MCF 10A (cell line): ENCODE results near the gene KIF19. TPM values are rescaled to one million over a fixed set of nuclear protein-coding genes. Genes with fewer than 3 reads are reported as not detected.

Experiments
- BruUV-seq: library from RNA; stranded (reverse); fragments of 400-500 nt; replicated peaks from 2 replicates; lab custom pipeline; 2021; lab: Mats Ljungman, UMichigan
- CTCF ChIA-PET: fragments of 300-600 bp; sonication (Branson Sonifier 250); formaldehyde crosslinking; extraction: SDS; loops from one replicate; lab custom pipeline; 2021; ENCODE audit warnings: antibody characterized with exemption, inconsistent platforms; lab: Yijun Ruan, JAX
- POLR2A ChIA-PET: fragments of 300-600, 350-650 bp; sonication (Branson Sonifier 250); formaldehyde crosslinking; extraction: SDS; loops from one replicate; lab custom pipeline; 2020; ENCODE audit warnings: antibody characterized with exemption, inconsistent platforms; lab: Yijun Ruan, JAX
- DNase-seq: peaks from one replicate; pipeline ENCODE4 v3.0.0-alpha.2; 2018; ENCODE audit not compliant: unreplicated experiment
- H3K27ac Mint-ChIP-seq: one replicate; pipeline ENCODE4 v1.8.0; 2022; ENCODE audit warnings: mild to moderate bottlenecking, low read depth, mixed read lengths; ENCODE audit not compliant: unreplicated experiment
- H3K27me3 Mint-ChIP-seq: one replicate; pipeline ENCODE4 v1.8.0; 2022; ENCODE audit warnings: mixed read lengths; ENCODE audit not compliant: insufficient read depth, unreplicated experiment
- H3K36me3 Mint-ChIP-seq: one replicate; pipeline ENCODE4 v1.8.0; 2022; ENCODE audit warnings: mild to moderate bottlenecking, moderate library complexity, mixed read lengths; ENCODE audit not compliant: insufficient read depth, unreplicated experiment
- H3K4me1 Mint-ChIP-seq: one replicate; pipeline ENCODE4 v1.8.0; 2022; ENCODE audit warnings: mixed read lengths; ENCODE audit not compliant: insufficient read depth, unreplicated experiment
- H3K4me3 Mint-ChIP-seq: one replicate; pipeline ENCODE4 v1.8.0; 2022; ENCODE audit warnings: mild to moderate bottlenecking, moderate library complexity, mixed read lengths; ENCODE audit not compliant: unreplicated experiment
- H3K9me3 Mint-ChIP-seq: one replicate; pipeline ENCODE4 v1.8.0; 2022; ENCODE audit warnings: mixed read lengths; ENCODE audit not compliant: unreplicated experiment
- CTCF ChIP-seq: fragments of 200-600 bp; IDR thresholded peaks from one replicate; pipeline ENCODE4 v1.8.0; 2022; ENCODE audit warnings: antibody characterized with exemption, mild to moderate bottlenecking; ENCODE audit not compliant: unreplicated experiment
- intact Hi-C: fragments of 100-400 bp; cut with micrococcal nuclease; formaldehyde crosslinking; loops from 2 replicates; pipeline ENCODE4 v1.14.1; 2022
- total RNA-seq: library from RNA; stranded (reverse); gene quantifications from 2 replicates; pipeline ENCODE4 v1.2.3, GENCODE V29; 2022

Gene KIF19
- total RNA-seq, 1 experiment from 2014 or later: not detected

DNA sequence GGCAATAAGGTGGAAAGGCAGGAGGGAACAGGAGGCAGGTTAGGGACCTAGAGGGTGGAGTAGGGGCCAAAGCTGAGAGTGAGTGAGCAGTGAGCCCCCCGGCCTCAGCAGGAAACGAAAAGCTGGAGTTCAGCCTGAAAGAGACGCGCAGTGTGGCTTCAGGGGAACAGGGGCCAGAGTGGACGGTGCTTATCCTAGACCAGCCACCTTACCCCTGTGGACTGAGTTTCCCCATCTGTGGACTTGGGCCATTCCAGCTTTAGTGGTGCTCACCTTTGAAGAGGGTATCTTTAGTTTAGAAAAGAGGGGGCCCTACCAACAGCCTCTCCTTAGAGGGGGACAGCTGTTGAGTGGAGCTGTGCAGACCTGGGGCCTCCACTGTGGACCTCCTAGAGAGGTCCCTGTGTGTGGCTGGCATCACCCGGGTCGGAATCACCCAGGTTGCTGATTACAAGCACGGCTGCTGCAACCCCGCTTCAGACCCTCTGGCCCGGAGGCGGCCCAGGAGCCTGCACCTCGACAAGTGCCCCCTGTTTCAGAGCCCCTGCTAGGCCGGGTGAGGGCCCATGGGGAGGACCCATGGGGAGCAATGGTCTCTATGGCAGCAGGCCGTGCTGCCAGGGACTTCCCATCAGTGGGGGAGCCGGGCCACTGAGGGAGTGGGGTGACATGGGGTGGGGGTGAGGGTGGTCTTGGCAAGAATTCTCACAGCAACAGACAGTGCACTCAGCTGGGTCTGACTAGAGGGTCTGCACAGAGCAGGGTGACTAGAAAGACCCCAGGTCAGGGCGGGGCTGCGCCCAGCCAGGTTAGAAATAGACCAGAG is 43.9 kb downstream of the KIF19 start:
- CTCF ChIA-PET: interaction anchor here (0.6 to 7.2 kb wide), 9 partner anchors 9 to 492 kb away, joined by 3 to 69 read pairs (median 8); no protein-coding TSS in a partner anchor

DNA sequence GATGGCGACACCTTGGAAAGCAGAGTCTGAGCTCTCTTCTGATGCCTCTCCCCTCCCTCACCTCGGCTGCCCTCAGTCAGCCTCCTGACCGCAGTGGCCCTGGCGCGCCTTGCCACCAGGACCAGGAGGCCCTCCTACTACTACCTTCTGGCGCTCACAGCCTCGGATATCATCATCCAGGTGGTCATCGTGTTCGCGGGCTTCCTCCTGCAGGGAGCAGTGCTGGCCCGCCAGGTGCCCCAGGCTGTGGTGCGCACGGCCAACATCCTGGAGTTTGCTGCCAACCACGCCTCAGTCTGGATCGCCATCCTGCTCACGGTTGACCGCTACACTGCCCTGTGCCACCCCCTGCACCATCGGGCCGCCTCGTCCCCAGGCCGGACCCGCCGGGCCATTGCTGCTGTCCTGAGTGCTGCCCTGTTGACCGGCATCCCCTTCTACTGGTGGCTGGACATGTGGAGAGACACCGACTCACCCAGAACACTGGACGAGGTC is 45.7 kb downstream of the KIF19 start:
- Mint-ChIP-seq H3K27ac (no peak overlapping the region), H3K4me3 (no peak overlapping the region), H3K9me3 (no peaks in the 10 kb centered on the region), H3K27me3 (peaks cover 51% of the 10 kb centered on the region), H3K36me3 (no peaks in the 10 kb centered on the region), H3K4me1 (no peaks in the 10 kb centered on the region)
- TF ChIP-seq CTCF: no peak
- intact Hi-C loops: no loop called here
- CTCF ChIA-PET: interaction anchor here (1.2 to 7.2 kb wide), 4 partner anchors 8 to 237 kb away, joined by 4 to 69 read pairs (median 8); partner anchors contain the start of gene BTBD17
- no TSS peak for BruUV-seq
- POLR2A ChIA-PET: interaction anchor here (0.7 kb wide), 1 partner anchor 156 kb away, joined by 3 read pairs; no protein-coding TSS in a partner anchor
- DNase-seq: no peak

More for the DNA sequence above, 43.9 kb downstream of the KIF19 start:
- DNase-seq: no peak
- H3K9me3 Mint-ChIP-seq: no peaks in the 10 kb centered on the region
- H3K4me3 Mint-ChIP-seq: no peak overlapping the region
- no peaks in the 10 kb centered on the region for H3K4me1 Mint-ChIP-seq
- no peak overlapping the region for H3K27ac Mint-ChIP-seq
- BruUV-seq: no TSS peak
- no peak for TF ChIP-seq CTCF
- POLR2A ChIA-PET: no interaction called here
- intact Hi-C loops: no loop called here
- H3K27me3 Mint-ChIP-seq: peaks cover 42% of the 10 kb centered on the region
- H3K36me3 Mint-ChIP-seq: no peaks in the 10 kb centered on the region

GRCh38 chr17:74372426-74372825 is 46.4 kb downstream of the KIF19 start:
- H3K27me3 Mint-ChIP-seq: peaks cover 54% of the 10 kb centered on the region
- CTCF ChIA-PET: interaction anchor here (0.7 kb wide), 1 partner anchor 237 kb away, joined by 4 read pairs; no protein-coding TSS in a partner anchor

More at GRCh38 chr17:74372426-74372825, 46.4 kb downstream of the KIF19 start:
- Mint-ChIP-seq H3K9me3 (no peaks in the 10 kb centered on the region), H3K4me3 (no peak overlapping the region), H3K27ac (no peak overlapping the region), H3K4me1 (no peaks in the 10 kb centered on the region), H3K36me3 (no peaks in the 10 kb centered on the region)
- POLR2A ChIA-PET: no interaction called here
- no TSS peak for BruUV-seq
- DNase-seq: no peak
- intact Hi-C loops: no loop called here
- TF ChIP-seq CTCF: no peak
